HG03095 (cell line): Measurements from ENCODE around the gene STAP2.

Experiments used
- ATAC-seq: cut with Tn5 transposase; IDR thresholded peaks from one replicate; pipeline ENCODE4 v1.9.1; 2021; ENCODE audit warnings: moderate library complexity; ENCODE audit not compliant: unreplicated experiment

STAP2 gene

GRCh38 chr19:4328243-4328990, 10.2 kb downstream of the STAP2 start:
- ATAC-seq, result peak; percentile 67

- no peak for ATAC-seq
Observed at GRCh38 chr19:4327877-4328242, 10.8 kb downstream of the STAP2 start.

- ATAC-seq, result no peak
Observed at GRCh38 chr19:4327252-4327876, 11.3 kb downstream of the STAP2 start.

- no peak for ATAC-seq
Observed at GRCh38 chr19:4326837-4327251, 11.8 kb downstream of the STAP2 start.

GRCh38 chr19:4326215-4326836, 12.3 kb downstream of the STAP2 start:
- ATAC-seq, result no peak

DNA sequence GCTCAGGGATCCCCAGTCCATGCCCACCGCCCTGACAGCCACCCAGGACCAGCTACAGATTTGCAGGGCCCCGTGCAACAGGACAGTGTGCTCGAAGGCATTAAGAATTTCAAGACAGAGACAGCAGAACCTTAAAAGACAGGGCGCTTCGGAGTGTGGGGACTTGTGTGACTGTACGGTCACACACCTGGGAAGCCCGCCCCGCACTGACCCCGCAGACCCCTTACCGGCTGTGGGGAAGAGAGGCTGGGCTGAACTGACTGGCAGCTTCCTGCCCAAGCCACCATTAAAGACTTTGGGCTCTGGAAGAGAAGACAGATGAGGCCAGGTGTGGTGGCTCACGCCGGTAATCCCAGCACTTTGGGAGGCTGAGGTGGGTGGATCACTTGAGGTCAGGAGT, 14.4 kb downstream of the STAP2 start:
- no peak for ATAC-seq

DNA sequence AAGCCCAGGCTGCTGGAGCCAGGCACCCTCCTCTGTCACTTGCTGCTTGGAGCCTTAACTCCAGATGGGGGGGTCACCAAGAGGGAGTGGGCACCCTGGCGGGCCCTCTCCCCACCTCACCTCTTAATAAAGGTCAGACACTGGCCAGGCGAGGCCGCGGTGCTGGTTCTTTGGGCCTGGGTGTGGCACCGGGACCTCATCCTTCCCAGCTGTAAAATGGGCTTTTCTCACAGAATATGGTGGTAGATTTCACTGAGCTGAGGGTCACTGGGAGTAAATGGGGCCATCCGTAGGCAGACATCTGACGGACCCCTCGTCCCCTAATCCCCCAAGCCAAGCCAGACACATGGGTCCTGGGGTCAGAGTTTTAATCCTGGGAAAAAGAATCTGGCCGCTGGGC, 14.9 kb downstream of the STAP2 start:
- no peak for ATAC-seq

GRCh38 chr19:4322942-4323665, 15.5 kb downstream of the STAP2 start:
- no peak for ATAC-seq

DNA sequence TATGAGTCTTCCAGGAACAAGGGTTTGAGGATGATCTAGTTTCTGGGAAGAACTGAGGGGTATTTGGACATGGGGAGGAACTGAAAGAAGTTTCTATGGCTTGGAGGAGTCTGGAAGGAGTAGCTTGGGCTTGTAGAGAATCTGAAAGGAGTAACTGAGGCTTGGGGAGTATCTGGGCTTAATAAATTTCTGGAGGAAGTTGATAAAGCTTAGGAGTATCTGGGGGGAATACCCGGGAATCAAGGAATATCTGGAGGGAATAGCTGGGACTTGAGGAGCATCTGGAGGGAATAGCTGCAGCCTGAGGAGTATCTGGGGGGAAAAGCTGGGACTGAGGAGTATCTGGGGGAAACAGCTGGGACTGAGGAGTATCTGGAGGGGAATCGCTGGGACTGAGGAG, 18.2 kb downstream of the STAP2 start:
- ATAC-seq, result no peak

GRCh38 chr19:4319067-4319718, 19.4 kb downstream of the STAP2 start:
- ATAC-seq, result no peak

DNA sequence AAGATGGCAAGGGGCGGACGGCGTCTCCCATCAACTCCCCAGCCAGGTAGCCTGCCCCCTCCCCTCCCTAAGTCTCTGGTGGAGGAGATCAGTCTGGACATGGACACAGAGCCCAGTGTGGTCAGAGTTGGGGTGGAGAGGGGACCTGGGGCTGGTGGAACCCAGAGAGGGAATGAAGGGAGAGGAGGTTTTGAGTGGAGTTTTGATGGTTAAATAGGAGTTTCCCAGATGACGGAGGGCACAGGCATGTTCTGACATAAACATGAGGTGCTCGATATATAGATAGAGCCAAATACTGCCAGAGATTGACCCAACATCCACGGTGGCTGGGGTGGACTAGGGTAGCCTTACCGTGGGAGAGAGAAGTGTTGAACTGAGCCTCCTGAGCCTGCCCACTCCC, 20.2 kb downstream of the STAP2 start:
- no peak for ATAC-seq

DNA sequence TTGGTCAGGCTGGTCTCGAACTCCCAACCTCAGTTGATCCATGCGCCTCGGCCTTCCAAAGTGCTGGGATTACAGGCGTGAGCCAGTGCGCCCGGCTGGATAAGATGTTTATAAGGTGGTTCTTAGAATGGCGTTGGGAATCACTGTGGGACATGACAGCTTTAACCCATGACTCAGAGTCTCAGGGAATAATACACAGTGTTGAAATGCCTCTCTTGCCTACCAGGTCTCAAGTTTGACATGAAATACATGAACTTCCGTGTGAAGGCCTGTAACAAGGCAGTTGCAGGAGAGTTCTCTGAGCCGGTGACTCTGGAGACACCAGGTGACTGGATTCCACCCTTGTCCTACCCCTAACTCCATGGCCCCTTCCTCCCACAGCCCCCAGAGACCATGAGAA, 21.7 kb downstream of the STAP2 start:
- ATAC-seq, result no peak

DNA sequence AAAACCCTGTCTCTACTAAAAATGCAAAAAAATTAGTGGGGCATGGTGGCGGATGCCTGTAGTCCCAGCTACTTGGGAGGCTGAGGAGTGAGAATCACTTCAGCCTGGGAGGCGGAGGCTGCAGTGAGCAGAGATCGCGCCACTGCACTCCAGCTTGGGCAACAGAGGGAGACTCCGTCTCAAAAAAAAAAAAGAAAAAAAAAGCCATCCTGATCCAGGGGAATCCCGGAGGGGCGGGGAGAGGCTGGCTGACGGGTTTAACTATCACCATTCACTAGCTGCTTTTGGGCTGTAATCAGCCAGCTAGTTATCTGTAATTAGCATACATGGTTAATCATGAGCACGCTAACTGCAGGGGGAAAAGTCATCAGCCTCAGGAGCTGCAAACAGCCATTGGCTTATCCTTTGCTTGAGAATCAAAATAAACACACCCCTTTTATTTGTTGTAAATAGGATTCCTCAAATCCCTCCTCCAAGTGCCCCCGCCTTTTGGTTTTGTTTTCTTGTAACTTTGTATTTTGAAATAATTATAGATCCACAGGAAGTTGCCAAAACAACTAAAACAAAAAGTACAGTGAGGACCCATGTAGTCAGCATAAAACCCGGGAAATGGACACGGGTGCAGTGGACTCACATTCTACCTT, 24.7 kb downstream of the STAP2 start:
- ATAC-seq, result no peak

GRCh38 chr19:4310247-4311121, 28.1 kb downstream of the STAP2 start:
- no peak for ATAC-seq

DNA sequence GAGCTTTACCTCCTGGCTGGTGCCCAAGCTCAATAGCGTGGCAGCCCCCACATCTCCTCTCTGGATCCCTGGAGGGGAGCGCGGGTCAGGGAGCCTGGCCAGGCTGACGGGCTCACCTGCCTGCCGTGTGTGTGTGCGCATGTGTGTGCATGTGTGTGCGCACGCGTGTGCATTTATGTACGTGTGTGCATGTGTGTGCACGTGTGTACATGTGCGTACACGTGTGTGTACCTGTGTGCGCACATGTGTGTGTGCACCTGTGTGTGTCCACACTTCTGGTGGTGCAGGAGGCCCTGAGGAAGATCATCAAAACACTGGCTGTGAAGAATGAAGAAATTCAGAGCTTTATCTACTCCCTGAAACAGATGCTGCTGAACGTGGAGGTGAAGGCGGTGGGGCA, 33.0 kb downstream of the STAP2 start:
- ATAC-seq, result no peak

- no peak for ATAC-seq
Observed at GRCh38 chr19:4305257-4305612, 33.4 kb downstream of the STAP2 start.

GRCh38 chr19:4304538-4305256, 33.9 kb downstream of the STAP2 start, which contains the start of gene FSD1:
TSS of gene FSD1 (plus strand) at chr19:4304598. CDS start at chr19:4304747, 149 bp downstream.
- no peak for ATAC-seq

- no peak for ATAC-seq
Observed at GRCh38 chr19:4303819-4304537, 34.6 kb downstream of the STAP2 start.
